HG03575 (cell line): ENCODE measurements around the gene ZG16.

Experiments used
- ATAC-seq: cut with Tn5 transposase; IDR thresholded peaks from one replicate; pipeline ENCODE4 v1.9.1; 2021; ENCODE audit not compliant: unreplicated experiment, insufficient number of reproducible peaks, low FRiP score; ENCODE audit errors: extremely low read depth

Gene ZG16

DNA sequence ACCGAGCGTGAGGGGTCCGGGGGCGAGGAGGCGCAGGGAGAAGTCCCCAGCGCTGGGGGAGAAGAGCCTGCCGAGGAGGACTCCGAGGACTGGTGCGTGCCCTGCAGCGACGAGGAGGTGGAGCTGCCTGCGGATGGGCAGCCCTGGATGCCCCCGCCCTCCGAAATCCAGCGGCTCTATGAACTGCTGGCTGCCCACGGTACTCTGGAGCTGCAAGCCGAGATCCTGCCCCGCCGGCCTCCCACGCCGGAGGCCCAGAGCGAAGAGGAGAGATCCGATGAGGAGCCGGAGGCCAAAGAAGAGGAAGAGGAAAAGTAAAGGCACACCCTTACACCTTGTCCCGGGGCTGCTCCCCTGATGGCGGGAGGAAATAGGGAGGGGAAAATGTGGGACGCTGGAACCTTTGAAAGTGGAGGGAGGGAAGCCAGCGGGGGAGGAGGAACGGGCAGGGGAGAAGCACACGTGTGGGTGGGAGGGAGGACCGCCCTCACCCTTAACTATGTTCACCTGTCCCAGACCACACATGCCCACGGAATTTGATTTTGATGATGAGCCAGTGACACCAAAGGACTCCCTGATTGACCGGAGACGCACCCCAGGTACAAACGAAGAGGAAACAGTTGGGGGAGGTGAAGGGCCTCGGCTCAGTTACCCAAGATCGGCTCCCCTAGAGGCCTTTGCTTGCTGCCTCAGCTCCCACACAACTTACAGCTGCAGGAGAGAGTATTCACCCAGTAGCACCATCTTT is 38.8 kb downstream of the ZG16 start:
- ATAC-seq, result no peak

DNA sequence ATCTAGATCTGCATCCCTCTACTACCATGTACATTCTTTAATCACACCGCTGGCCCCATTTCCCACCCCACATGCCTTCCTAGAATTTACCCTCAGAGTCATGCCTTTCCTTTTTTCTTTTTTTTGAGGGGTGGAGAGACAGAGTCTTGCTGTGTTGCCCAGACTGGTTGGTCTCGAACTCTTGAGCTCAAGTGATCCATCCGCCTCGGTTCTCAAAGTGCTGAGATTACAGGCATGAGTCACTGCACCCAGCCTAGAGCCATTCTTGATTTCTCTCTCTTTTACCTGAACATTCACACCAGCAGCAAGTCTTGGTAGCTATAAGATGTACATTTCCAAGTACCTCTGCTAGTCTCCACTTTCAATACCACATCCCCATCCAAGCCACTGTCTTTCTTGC is 40.0 kb downstream of the ZG16 start:
- ATAC-seq, result no peak

DNA sequence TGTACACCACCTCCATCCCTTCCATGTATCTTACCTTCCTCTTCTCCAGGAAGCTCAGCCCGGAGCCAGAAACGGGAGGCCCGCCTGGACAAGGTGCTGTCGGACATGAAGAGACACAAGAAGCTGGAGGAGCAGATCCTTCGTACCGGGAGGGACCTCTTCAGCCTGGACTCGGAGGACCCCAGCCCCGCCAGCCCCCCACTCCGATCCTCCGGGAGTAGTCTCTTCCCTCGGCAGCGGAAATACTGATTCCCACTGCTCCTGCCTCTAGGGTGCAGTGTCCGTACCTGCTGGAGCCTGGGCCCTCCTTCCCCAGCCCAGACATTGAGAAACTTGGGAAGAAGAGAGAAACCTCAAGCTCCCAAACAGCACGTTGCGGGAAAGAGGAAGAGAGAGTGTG is 41.5 kb downstream of the ZG16 start:
- no peak for ATAC-seq

DNA sequence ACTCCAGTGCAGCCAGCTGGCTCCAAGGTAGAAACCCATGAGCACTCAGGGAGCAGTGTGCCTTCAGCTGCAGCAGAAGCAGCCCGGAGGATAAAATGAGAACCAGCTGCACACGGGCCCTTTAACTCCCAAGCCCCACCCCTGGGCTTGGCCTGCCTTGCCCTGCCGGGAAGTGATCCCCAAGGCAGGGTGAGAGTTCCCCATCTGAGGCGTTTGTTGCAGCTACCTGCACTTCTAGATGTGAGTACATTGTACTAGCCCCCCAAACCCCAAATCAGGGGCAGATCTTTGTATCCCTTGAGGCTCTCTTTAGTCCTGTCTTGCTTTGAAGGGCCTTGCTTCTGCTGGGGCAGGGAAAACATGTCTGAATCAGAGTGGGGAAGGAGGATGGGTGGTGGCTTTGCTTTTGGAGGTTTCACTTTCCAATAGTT is 42.2 kb downstream of the ZG16 start, which contains the start of gene MVP:
Gene MVP, plus strand, starts transcription at position 192 of the 431 bp plus-strand sequence. CDS start 10,088 bp downstream, outside the sequence.
- no peak for ATAC-seq

DNA sequence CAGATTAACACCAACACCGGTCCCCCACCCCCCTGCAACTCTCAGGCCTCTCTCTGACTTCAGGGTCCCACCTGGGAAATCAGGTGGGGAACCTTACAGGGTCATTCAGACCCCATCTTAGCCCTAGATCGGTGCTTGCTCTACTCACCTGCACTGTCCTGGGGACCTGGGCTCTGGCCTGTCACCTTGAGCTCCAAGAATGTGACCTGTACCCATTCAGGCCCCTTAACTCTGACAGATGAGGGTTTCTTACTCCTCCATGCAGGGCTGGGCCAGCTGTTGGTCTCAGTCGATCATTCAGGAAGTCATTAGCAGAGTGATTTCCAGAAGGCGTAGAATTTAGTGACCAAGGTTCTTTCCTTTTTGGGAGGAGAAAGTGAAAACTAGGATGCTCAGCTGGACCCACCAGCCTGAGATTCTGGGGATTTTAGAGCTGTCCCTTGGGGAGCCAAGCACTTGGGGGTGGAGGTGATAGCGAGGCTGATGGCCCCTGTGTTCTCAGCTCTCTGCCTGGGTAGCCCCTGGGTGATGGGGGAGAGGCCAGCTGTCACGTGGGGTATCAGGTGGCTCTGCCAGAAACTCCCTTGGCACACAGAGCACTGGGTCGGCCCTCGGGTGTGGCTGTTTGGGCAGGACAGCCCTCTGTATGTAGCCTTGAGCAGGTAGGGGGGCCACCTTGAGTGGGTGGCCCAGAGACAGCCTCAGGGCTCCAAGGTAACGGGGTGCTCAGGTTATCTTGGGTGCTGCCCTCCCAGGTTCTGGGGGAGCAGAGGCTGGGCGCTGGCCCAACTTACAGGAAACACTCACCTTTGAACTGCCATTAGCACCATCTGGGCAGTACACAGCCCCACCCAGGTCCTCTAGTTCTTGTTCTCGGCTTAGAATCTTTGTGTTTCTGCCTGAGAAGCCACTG is 42.9 kb downstream of the ZG16 start:
- no peak for ATAC-seq

DNA sequence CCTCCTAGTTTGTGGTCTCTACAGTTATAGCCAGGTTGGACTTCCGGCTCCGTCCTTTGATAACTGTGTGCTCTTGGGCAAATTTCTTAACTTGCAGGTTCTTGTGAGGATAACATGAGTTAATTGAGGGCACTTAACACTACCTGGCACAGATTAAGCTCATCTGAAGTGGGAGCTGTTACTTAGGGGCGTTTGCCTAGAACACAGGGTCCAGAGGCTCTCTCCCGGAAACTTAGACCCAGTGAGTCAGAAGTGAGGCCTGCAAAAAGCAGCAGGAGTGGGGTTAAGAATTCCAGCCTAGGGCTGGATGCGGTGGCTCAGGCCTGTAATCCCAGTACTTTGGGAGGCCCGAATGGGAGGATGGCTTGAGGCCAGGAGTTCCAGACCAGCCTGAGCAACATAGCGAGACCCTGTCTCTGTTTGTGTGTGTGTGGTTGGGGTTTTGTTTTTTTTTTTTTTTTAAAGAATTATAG is 43.6 kb downstream of the ZG16 start:
- ATAC-seq, result no peak

DNA sequence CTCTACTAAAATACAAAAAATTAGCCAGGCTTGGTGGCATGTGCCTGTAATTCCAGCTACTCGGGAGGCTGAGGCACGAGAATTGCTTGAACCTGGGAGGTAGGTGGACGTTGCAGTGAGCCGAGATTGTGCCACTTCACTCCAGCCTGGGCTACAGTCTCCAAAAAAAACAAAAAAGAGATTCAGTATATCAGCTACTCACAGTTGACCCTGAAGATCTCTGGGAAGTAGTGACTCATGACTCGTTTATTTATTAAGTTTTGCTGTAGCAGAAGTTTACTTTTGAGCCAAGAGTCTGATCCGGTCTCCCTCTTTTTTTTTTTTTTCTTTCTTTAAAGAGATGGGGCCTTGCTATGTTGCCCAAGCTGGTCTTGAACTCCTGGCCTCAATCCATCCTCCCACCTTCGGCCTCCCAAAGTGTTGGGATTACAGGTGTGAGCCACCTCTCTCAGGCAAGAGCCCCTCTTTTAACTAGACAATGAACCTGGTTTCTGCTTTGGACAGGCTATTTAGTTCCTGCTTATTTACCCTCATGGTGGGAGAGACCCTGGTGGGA is 46.6 kb downstream of the ZG16 start:
- no peak for ATAC-seq

DNA sequence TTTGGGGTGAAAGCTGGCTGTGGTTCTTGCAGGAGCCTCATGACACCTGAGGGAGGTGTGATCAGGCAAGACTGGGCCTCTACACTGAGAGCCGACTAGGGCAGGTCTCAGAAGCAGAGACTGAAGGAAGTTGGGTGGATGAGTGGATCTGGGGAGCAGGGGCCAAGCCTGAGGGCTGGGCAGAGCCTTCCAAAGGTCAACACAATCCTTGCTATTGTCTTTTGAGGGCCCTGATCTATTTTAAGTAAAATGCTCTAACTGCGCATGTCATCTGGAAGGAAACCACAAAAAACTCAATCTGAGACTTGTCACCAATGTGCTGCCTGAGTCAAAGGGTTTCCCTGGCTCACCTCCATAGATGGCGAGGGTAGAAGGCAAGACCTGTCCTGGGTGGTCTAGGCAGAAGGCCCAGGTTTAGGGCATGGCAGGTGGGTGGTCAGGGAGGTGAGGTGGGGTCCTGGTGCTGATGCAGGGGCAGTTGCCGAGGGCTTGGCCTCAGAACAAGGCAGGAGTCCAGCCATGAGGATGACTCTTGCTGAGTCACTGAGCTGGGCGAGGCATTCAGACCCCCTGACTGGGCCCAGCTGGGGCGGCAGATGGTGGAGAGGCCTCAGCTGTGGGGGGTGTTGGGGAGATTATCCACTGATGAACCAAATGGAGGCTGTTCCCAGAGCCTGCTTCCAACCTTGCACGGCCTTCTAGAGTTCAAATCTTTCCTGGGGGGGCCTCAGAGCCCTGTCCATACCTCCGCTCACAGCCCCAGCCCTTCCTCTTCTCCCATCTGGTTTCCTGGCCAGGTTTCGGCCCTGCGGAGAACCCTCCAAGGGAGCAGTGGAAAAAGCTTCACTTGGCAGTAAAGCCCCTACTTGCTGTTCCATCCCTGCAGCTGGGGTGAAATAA is 47.3 kb downstream of the ZG16 start:
- no peak for ATAC-seq

DNA sequence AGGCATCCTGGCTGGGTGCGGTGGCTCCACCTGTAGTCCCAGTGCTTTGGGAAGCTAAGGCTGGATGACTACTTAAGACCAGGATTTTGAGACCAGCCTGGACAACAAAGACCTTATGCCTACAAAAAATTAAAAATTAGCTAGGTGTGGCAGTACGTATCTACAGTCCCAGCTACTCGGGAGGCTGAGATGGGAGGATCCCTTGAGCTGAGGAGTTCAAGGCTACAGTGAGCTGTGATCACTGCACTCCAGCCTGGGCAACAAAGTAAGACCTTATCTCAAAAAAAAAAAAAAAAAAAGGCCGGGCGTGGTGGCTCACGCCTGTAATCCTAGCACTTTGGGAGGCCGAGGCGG is 48.3 kb downstream of the ZG16 start:
- ATAC-seq, result no peak

DNA sequence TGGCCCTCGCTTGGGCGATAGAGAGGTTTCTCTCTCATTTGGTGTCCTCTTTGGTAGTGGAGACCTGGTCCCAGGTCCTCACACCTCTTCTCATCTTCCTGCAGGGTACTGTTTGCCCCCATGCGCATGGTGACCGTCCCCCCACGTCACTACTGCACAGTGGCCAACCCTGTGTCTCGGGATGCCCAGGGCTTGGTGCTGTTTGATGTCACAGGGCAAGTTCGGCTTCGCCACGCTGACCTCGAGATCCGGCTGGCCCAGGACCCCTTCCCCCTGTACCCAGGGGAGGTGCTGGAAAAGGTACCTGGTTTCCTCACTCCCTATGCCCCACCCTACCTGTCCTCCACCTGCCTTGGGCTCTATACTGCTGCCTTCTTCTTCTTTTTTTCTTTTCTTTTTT is 52.7 kb downstream of the ZG16 start:
- ATAC-seq, result no peak

DNA sequence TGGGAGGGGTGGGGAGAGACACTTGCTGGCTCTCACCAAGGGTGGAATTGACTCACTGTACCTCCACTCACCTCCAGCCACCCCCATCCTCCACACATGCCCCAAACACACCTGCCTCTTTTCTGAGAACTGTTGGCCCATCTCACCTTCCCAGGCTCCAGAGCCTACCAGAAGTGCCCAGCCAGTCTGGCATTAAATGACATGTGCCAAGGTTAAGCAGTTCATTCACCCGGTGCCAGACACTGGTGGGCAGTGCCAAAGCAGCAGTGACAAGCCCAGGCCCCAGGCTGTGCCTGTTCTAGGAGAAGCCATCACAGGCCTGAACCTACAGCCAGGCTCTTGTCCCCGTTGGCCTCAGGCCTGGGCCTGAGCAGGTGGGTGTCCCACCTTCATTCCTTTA is 53.4 kb downstream of the ZG16 start:
- ATAC-seq, result no peak
